AG04449 (cell line): ENCODE data around the gene PAPSS2.

Source experiments
- CTCF ChIA-PET: fragments of 350-600 bp; formaldehyde crosslinking; extraction: SDS; loops from one replicate; lab custom pipeline; 2021; ENCODE audit warnings: antibody characterized with exemption; lab: Yijun Ruan, JAX
- POLR2A ChIA-PET: fragments of 400-600, 350-600 bp; formaldehyde crosslinking; extraction: SDS; loops from one replicate; lab custom pipeline; 2020; ENCODE audit warnings: antibody characterized with exemption, inconsistent platforms; lab: Yijun Ruan, JAX
- DNase-seq: peaks from one replicate; pipeline ENCODE4 v3.0.0-alpha.2; 2010; ENCODE audit warnings: low read depth, low spot score
- H3K4me3 ChIP-seq: 2 replicates; pipeline ENCODE4 v1.5.1; 2011; ENCODE audit warnings: low read depth, mild to moderate bottlenecking, control low read depth, low read length
- CTCF ChIP-seq: IDR thresholded peaks from one replicate; pipeline ENCODE4 v1.5.1; 2011; ENCODE audit warnings: mild to moderate bottlenecking, moderate library complexity, low read length, control low read depth, inconsistent platforms; ENCODE audit not compliant: insufficient read depth; ENCODE audit errors: missing control alignments

PAPSS2 gene

GRCh38 chr10:87646192-87646909, 13.3 kb upstream of the PAPSS2 start:
- DNase-seq = no peak
- ChIA-PET CTCF (interaction anchor here (0.6 to 1.9 kb wide), 4 partner anchors 11 to 22 kb away, joined by 3 to 7 read pairs (median 3); no protein-coding TSS in a partner anchor), POLR2A (interaction anchor here (0.6 kb wide), 1 partner anchor 1342 kb away, joined by 3 read pairs; no protein-coding TSS in a partner anchor)
- no peak for TF ChIP-seq CTCF
- no peak overlapping the region for H3K4me3 ChIP-seq

GRCh38 chr10:87646935-87647334, 12.7 kb upstream of the PAPSS2 start:
- ChIA-PET POLR2A (interaction anchor here (0.6 kb wide), 1 partner anchor 1342 kb away, joined by 3 read pairs; no protein-coding TSS in a partner anchor), CTCF (no interaction called here)
- H3K4me3 ChIP-seq = no peak overlapping the region
- DNase-seq = no peak
- no peak for TF ChIP-seq CTCF

- no peak for DNase-seq
- no peak for TF ChIP-seq CTCF
- no peak overlapping the region for H3K4me3 ChIP-seq
- ChIA-PET CTCF (interaction anchor here (1.1 kb wide), 1 partner anchor 84 kb away, joined by 3 read pairs; no protein-coding TSS in a partner anchor), POLR2A (no interaction called here)
Measured at GRCh38 chr10:87650838-87651589, 8.7 kb upstream of the PAPSS2 start.

GRCh38 chr10:87651801-87652200, 7.9 kb upstream of the PAPSS2 start:
- DNase-seq = no peak
- ChIA-PET CTCF (interaction anchor here (1.0 kb wide), 1 partner anchor 120 kb away, joined by 3 read pairs; no protein-coding TSS in a partner anchor), POLR2A (no interaction called here)

GRCh38 chr10:87652261-87652660, 7.4 kb upstream of the PAPSS2 start:
- DNase-seq = no peak
- no peak for TF ChIP-seq CTCF
- POLR2A ChIA-PET = no interaction called here
- no peak overlapping the region for H3K4me3 ChIP-seq
- CTCF ChIA-PET = interaction anchor here (1.0 kb wide), 1 partner anchor 119 kb away, joined by 3 read pairs; no protein-coding TSS in a partner anchor

More at GRCh38 chr10:87651801-87652200, 7.9 kb upstream of the PAPSS2 start:
- no peak for TF ChIP-seq CTCF
- no peak overlapping the region for H3K4me3 ChIP-seq

GRCh38 chr10:87654212-87654611, 5.5 kb upstream of the PAPSS2 start:
- no peak for DNase-seq
- TF ChIP-seq CTCF = no peak
- ChIA-PET POLR2A (no interaction called here), CTCF (interaction anchor here (1.5 kb wide), 1 partner anchor 118 kb away, joined by 4 read pairs; no protein-coding TSS in a partner anchor)
- H3K4me3 ChIP-seq = no peak overlapping the region
